ENCODE data around the gene ALDH7A1. TPM values are rescaled to one million over a fixed set of nuclear protein-coding genes. Genes with fewer than 3 reads are reported as not detected.

The ALDH7A1 gene
- total and polyA plus RNA-seq, 10 of the 15 experiments (the other 5 are each of a cell fraction or from before 2014, with no cell fraction given), result 0.18 to 1.0 (median 0.41) TPM; not detected in 1

DNA sequence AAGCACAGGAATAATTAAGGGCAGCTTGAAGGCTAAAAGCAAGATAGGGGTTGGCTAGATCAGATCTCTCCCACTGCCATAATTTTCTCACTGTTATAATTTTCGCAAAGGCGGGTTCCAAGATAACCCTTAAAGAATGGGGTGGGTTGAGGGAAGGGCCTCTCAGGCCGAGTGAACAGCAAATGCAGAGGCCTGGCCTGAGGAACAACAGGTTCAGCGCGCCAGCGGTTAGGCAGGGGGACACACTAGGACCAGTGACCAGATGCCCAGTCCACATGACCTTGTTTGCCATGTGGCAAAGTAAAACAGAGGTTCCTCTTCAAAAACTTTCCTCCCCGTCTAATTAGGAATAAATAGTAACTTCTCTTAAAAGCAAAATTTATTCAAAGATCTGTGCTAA is 4.5 kb upstream of the ALDH7A1 start:
- DNase-seq (ENCODE audit: low read depth, low spot score) (no peak), FAIRE-seq (no peak), ATAC-seq (no peak)
- H3K4me3 ChIP-seq, result no peak overlapping the region
- 86% methylated on average over 7 of the region's 7 CpGs for WGBS (ENCODE audit: insufficient coverage, insufficient replicate concordance, low lambda C conversion rate, missing lambda C conversion rate)
- H3K36me3 ChIP-seq (ENCODE audit: control insufficient read depth in 2 of 2, insufficient read depth in 2 of 2, low read length in 1 of 2), result peaks cover 0 to 11% of the 10 kb centered on the region in 2 experiments; a peak in 1 of 4 replicates
- peaks cover 4% of the 10 kb centered on the region; the same call in 2 of the 3 replicates for H3K9me3 ChIP-seq (replicated peaks; ENCODE audit: control insufficient read depth, insufficient read depth, low read length)
- peaks cover 24% of the 10 kb centered on the region for H3K79me2 ChIP-seq (ENCODE audit: control insufficient read depth, insufficient read depth, low read length)
- POLR2A ChIA-PET, result no interaction called here
- CTCF ChIA-PET, result interaction anchor here (1.8 to 2.3 kb wide), 2 partner anchors 56 to 261 kb away, joined by 5 to 13 read pairs; no protein-coding TSS in a partner anchor
- intact Hi-C loops (cut with micrococcal nuclease; ENCODE audit: unreplicated experiment), result no loop called here
- no peaks in the 10 kb centered on the region; the same call in 1 of the 2 replicates for H3K4me1 ChIP-seq (ENCODE audit: control insufficient read depth, insufficient read depth, low read length)
- no peak overlapping the region for H3K4me2 ChIP-seq (ENCODE audit: control insufficient read depth, insufficient read depth)
- H3K27me3 ChIP-seq (replicated peaks in 1 of 2; ENCODE audit: control insufficient read depth in 2 of 2, insufficient read depth in 2 of 2, low read length in 1 of 2), result peaks cover 0 to 2% of the 10 kb centered on the region in 2 experiments; a peak in 2 of 4 replicates
- SMC1A ChIA-PET (ENCODE audit: uncharacterized antibody, unreplicated experiment), result interaction anchor here (0.6 to 0.7 kb wide), 2 partner anchors 26 to 36 kb away, joined by 3 read pairs; no protein-coding TSS in a partner anchor
- no peak overlapping the region for H3K27ac ChIP-seq (ENCODE audit: control insufficient read depth, insufficient read depth)
- in situ Hi-C loops (cut with MboI), result no loop called here
- no TSS peak for BruUV-seq (replicated peaks)
- no peak for TF ChIP-seq POLR2AphosphoS5 (IDR thresholded peaks at IDR 0.05; ENCODE audit: low read length)
- TF ChIP-seq, protein P1, sequence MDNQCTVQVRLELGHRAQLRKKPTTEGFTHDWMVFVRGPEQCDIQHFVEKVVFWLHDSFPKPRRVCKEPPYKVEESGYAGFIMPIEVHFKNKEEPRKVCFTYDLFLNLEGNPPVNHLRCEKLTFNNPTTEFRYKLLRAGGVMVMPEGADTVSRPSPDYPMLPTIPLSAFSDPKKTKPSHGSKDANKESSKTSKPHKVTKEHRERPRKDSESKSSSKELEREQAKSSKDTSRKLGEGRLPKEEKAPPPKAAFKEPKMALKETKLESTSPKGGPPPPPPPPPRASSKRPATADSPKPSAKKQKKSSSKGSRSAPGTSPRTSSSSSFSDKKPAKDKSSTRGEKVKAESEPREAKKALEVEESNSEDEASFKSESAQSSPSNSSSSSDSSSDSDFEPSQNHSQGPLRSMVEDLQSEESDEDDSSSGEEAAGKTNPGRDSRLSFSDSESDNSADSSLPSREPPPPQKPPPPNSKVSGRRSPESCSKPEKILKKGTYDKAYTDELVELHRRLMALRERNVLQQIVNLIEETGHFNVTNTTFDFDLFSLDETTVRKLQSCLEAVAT (IDR thresholded peaks at IDR 0.05), result no peak
- no peak for TF ChIP-seq BRCA1 (IDR thresholded peaks at IDR 0.05; ENCODE audit: low read depth, low read length)
- TF ChIP-seq TARDBP (IDR thresholded peaks at IDR 0.05; ENCODE audit: borderline replicate concordance), result no peak
- TF ChIP-seq ZSCAN29 (IDR thresholded peaks at IDR 0.05), result no peak
- no peak for TF ChIP-seq FOS (IDR thresholded peaks at IDR 0.05; ENCODE audit: borderline replicate concordance, extremely low read depth, insufficient read length)
- TF ChIP-seq, protein P2, sequence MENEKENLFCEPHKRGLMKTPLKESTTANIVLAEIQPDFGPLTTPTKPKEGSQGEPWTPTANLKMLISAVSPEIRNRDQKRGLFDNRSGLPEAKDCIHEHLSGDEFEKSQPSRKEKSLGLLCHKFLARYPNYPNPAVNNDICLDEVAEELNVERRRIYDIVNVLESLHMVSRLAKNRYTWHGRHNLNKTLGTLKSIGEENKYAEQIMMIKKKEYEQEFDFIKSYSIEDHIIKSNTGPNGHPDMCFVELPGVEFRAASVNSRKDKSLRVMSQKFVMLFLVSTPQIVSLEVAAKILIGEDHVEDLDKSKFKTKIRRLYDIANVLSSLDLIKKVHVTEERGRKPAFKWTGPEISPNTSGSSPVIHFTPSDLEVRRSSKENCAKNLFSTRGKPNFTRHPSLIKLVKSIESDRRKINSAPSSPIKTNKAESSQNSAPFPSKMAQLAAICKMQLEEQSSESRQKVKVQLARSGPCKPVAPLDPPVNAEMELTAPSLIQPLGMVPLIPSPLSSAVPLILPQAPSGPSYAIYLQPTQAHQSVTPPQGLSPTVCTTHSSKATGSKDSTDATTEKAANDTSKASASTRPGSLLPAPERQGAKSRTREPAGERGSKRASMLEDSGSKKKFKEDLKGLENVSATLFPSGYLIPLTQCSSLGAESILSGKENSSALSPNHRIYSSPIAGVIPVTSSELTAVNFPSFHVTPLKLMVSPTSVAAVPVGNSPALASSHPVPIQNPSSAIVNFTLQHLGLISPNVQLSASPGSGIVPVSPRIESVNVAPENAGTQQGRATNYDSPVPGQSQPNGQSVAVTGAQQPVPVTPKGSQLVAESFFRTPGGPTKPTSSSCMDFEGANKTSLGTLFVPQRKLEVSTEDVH (IDR thresholded peaks at IDR 0.05; ENCODE audit: low read depth, partially characterized antibody), result no peak
- TF ChIP-seq BHLHE40 (IDR thresholded peaks at IDR 0.05; ENCODE audit: borderline replicate concordance in 1 of 2, low read depth in 2 of 2, low read length in 1 of 2), result no peak
- no peak for TF ChIP-seq RBBP5 (conservative IDR thresholded peaks at IDR 0.05)
- no peak for TF ChIP-seq SUZ12 (IDR thresholded peaks at IDR 0.05; ENCODE audit: unreplicated experiment)
- TF ChIP-seq EED (IDR thresholded peaks at IDR 0.05; ENCODE audit: low read depth), result no peak
- no peak overlapping the region for H3K9ac ChIP-seq (ENCODE audit: control insufficient read depth, insufficient read depth, low read length)
- no peak overlapping the region for H2AFZ ChIP-seq (ENCODE audit: control insufficient read depth, low read depth, low read length)
- RAD21 ChIA-PET (ENCODE audit: unreplicated experiment), result no interaction called here
- H4K20me1 ChIP-seq (ENCODE audit: control insufficient read depth, insufficient read depth), result no peaks in the 10 kb centered on the region
